ENCODE measurements around the gene ROGDI.

GRCh38 chr16:4776141-4776705 is 26.2 kb downstream of the ROGDI start:
- TF ChIP-seq POLR2A (IDR thresholded peaks at IDR 0.05; ENCODE audit: extremely low read depth, insufficient read length): no peak
- no peak for TF ChIP-seq CTCF (IDR thresholded peaks at IDR 0.05; ENCODE audit: low read depth, low read length)
